Hepatocyte (in vitro differentiated cells): ENCODE data around the gene KDM2A.

Experiments used
- CTCF ChIP-seq: fragments of 200-600 bp; sonication (generic); IDR thresholded peaks from 2 replicates; pipeline ENCODE4 v1.5.1; 2016; ENCODE audit warnings: antibody characterized with exemption, mild to moderate bottlenecking; ENCODE audit not compliant: poor library complexity
- EZH2 ChIP-seq: fragments of 200-600 bp; sonication (generic); IDR thresholded peaks from 2 replicates; pipeline ENCODE4 v1.6.1; 2016; ENCODE audit warnings: antibody characterized with exemption, mild to moderate bottlenecking, borderline replicate concordance
- EZH2phosphoT487 ChIP-seq: fragments of 200-600 bp; sonication (generic); IDR thresholded peaks from one replicate; pipeline ENCODE4 v1.6.1; 2018; ENCODE audit warnings: antibody characterized with exemption, mild to moderate bottlenecking, low read depth, moderate library complexity; ENCODE audit not compliant: unreplicated experiment, severe bottlenecking

GRCh38 chr11:67136156-67136555 is 17.1 kb downstream of the KDM2A start:
- TF ChIP-seq CTCF (no peak), EZH2 (no peak), EZH2phosphoT487 (no peak)
